Mesenchymal stem cell (in vitro differentiated cells and primary cell): Measurements from ENCODE around the gene PADI3.
A peak's percentile ranks its signal among the peaks of the same experiment; 100 is the strongest.

ENCODE experiments used
- DNase-seq: peaks from one replicate; pipeline ENCODE4 v3.0.0-alpha.2; 2013
- H2AFZ ChIP-seq: one replicate; pipeline ENCODE4 v1.6.1; 2013; ENCODE audit warnings: low read depth, mild to moderate bottlenecking, control low read depth, inconsistent platforms, low read length, moderate library complexity
- H2AK5ac ChIP-seq: 2 replicates; pipeline ENCODE4 v1.6.1; 2013; ENCODE audit warnings: low read length, moderate library complexity, mild to moderate bottlenecking, inconsistent platforms; ENCODE audit not compliant: severe bottlenecking
- H2BK120ac ChIP-seq: one replicate; pipeline ENCODE4 v1.6.1; 2013; ENCODE audit warnings: low read depth, mild to moderate bottlenecking, inconsistent platforms, low read length, moderate library complexity
- H2BK12ac ChIP-seq, 2 experiments: one replicate each; pipeline ENCODE4 v1.6.1; 2013; ENCODE audit warnings: inconsistent platforms in 2 of 2, low read length in 2 of 2, mild to moderate bottlenecking in 2 of 2, moderate library complexity in 2 of 2, control low read depth in 1 of 2
- H2BK15ac ChIP-seq: one replicate; pipeline ENCODE4 v1.6.1; 2013; ENCODE audit warnings: mild to moderate bottlenecking, low read depth, inconsistent platforms; ENCODE audit not compliant: poor library complexity, severe bottlenecking
- H2BK5ac ChIP-seq: 2 replicates; pipeline ENCODE4 v1.6.1; 2013; ENCODE audit warnings: low read depth, mild to moderate bottlenecking, low read length, control low read depth, inconsistent platforms; ENCODE audit not compliant: poor library complexity, severe bottlenecking
- H3K14ac ChIP-seq, 2 experiments: one replicate each; pipeline ENCODE4 v1.6.1; 2013; ENCODE audit warnings: inconsistent platforms in 2 of 2, low read length in 2 of 2, control low read depth in 1 of 2, mild to moderate bottlenecking in 1 of 2, moderate library complexity in 1 of 2
- H3K18ac ChIP-seq, 2 experiments: one replicate each; pipeline ENCODE4 v1.6.1; 2013; ENCODE audit warnings: inconsistent platforms in 2 of 2, low read length in 2 of 2, control low read depth in 1 of 2, low read depth in 1 of 2, mild to moderate bottlenecking in 1 of 2
- H3K23ac ChIP-seq, 2 experiments: one replicate each; pipeline ENCODE4 v1.6.1; 2013; ENCODE audit warnings: inconsistent platforms in 2 of 2, low read length in 2 of 2, mild to moderate bottlenecking in 2 of 2, moderate library complexity in 2 of 2, control low read depth in 1 of 2
- H3K27ac ChIP-seq: 2 replicates; pipeline ENCODE4 v1.5.1; 2013; ENCODE audit warnings: mild to moderate bottlenecking, moderate library complexity, low read length, control low read depth, inconsistent platforms; ENCODE audit not compliant: poor library complexity, severe bottlenecking
- H3K27me3 ChIP-seq, 2 experiments: 2 replicates each; pipeline versions ENCODE4 v1.6.1 to v1.7.0; 2013; ENCODE audit warnings: low read length in 2 of 2, mild to moderate bottlenecking in 2 of 2, moderate library complexity in 2 of 2, control low read depth in 1 of 2, inconsistent platforms in 1 of 2; ENCODE audit not compliant: control insufficient read depth in 1 of 2, insufficient read depth in 1 of 2
- H3K36me3 ChIP-seq, 2 experiments: 2 replicates each; pipeline versions ENCODE4 v1.6.1 to v1.7.0; 2013; ENCODE audit warnings: low read length in 2 of 2, control low read depth in 1 of 2, inconsistent platforms in 1 of 2, low read depth in 1 of 2, mild to moderate bottlenecking in 1 of 2; ENCODE audit not compliant: insufficient read depth in 2 of 2, control insufficient read depth in 1 of 2
- H3K4ac ChIP-seq, 2 experiments: one replicate each; pipeline ENCODE4 v1.6.1; 2013; ENCODE audit warnings: inconsistent platforms in 2 of 2, low read length in 2 of 2, mild to moderate bottlenecking in 2 of 2, moderate library complexity in 2 of 2, control low read depth in 1 of 2, low read depth in 1 of 2
- H3K4me1 ChIP-seq: 2 replicates; pipeline ENCODE4 v1.6.1; 2013; ENCODE audit warnings: low read depth, low read length, control low read depth; ENCODE audit not compliant: control insufficient read depth, insufficient read depth
- H3K4me2 ChIP-seq: 2 replicates; pipeline ENCODE4 v1.6.1; 2013; ENCODE audit warnings: low read length, mild to moderate bottlenecking, inconsistent platforms; ENCODE audit not compliant: poor library complexity, severe bottlenecking
- H3K4me3 ChIP-seq, 2 experiments: 2 replicates each; pipeline versions ENCODE4 v1.5.1 to v1.7.0; 2013; ENCODE audit warnings: low read length in 2 of 2, mild to moderate bottlenecking in 2 of 2, control low read depth in 1 of 2, low read depth in 1 of 2; ENCODE audit not compliant: insufficient read depth in 1 of 2
- H3K79me1 ChIP-seq: replicated peaks from 2 replicates; pipeline ENCODE4 v1.6.1; 2013; ENCODE audit warnings: mild to moderate bottlenecking, control low read depth, low read length, inconsistent platforms; ENCODE audit not compliant: poor library complexity, severe bottlenecking
- H3K9ac ChIP-seq: 2 replicates; pipeline ENCODE4 v1.7.0; 2013; ENCODE audit warnings: mild to moderate bottlenecking, low read length, moderate library complexity
- H3K9me3 ChIP-seq: 2 replicates; pipeline ENCODE4 v1.7.0; 2013; ENCODE audit warnings: mild to moderate bottlenecking, low read length; ENCODE audit not compliant: control insufficient read depth
- H4K8ac ChIP-seq: one replicate; pipeline ENCODE4 v1.6.1; 2013; ENCODE audit warnings: inconsistent platforms, mild to moderate bottlenecking, low read length, moderate library complexity
- H4K91ac ChIP-seq: one replicate; pipeline ENCODE4 v1.6.1; 2013; ENCODE audit warnings: mild to moderate bottlenecking, low read length, inconsistent platforms
- WGBS: methylation state at CpG from one replicate; pipeline ENCODE4 v1.1.7; 2013; ENCODE audit warnings: mixed read lengths; 5-methylcytosine and 5-hydroxymethylcytosine counted together

Gene PADI3

DNA sequence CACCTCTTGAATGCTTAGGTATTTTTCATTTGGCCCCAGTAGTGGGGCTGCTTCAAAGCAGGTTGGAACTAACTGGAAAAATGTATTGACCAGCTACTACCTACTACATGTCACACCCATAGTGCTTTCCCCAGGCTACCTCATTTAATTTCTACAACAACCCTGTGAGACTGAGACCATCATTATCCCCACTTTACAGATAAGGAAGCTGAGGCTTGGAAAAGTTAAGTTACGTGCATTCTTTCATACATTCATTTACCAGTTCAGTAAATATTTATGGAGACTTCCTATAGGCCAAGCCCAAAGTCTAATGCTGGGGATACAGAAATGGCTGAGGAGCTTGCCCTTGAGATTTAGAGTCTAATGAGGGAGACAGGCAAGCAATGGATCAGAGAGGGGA lies 14.5 kb upstream of the PADI3 start:
- DNase-seq: no peak
- Histone ChIP-seq H3K4ac (no peak overlapping the region), H4K8ac (no peak overlapping the region), H4K91ac (peak overlapping the region; percentile 64), H3K14ac (no peak overlapping the region), H2BK5ac (peak overlapping the region; percentile 94), H3K4me2 (no peak overlapping the region), H2AK5ac (peak overlapping the region; percentile 77), H3K4me3 (no peak overlapping the region), H2AFZ (no peak overlapping the region), H2BK15ac (peak overlapping the region; percentile 90), H2BK12ac (peak overlapping the region in 1 of 2 experiments; percentile 21), H2BK120ac (no peak overlapping the region), H3K27ac (peak overlapping the region; percentile 99), H3K36me3 (no peaks in the 10 kb centered on the region), H3K9me3 (no peaks in the 10 kb centered on the region), H3K18ac (no peak overlapping the region), H3K79me1 (no peaks in the 10 kb centered on the region), H3K27me3 (peaks cover 0 to 45% of the 10 kb centered on the region in 2 experiments), H3K9ac (no peak overlapping the region), H3K4me1 (peaks cover 24% of the 10 kb centered on the region), H3K23ac (no peak overlapping the region)
- WGBS: no CpG with 5 or more reads among the region's 1 CpG

GRCh38 chr1:17235135-17235885 lies 13.6 kb upstream of the PADI3 start:
- Histone ChIP-seq H2BK120ac (no peak overlapping the region), H3K27ac (peak overlapping the region; percentile 99), H4K8ac (no peak overlapping the region)

GRCh38 chr1:17236779-17237560 lies 11.9 kb upstream of the PADI3 start:
- no peak overlapping the region for H4K8ac ChIP-seq
- peaks cover 0 to 61% of the 10 kb centered on the region in 2 experiments for H3K27me3 ChIP-seq
- no peak overlapping the region for H3K9ac ChIP-seq
- DNase-seq: peak; percentile 85
- no peak overlapping the region for H3K23ac ChIP-seq
- peak overlapping the region; percentile 21 for H2BK5ac ChIP-seq
- peak overlapping the region; percentile 77 for H2AK5ac ChIP-seq
- no peaks in the 10 kb centered on the region for H3K9me3 ChIP-seq
- H2AFZ ChIP-seq: no peak overlapping the region
- peak overlapping the region; percentile 26 to 52 for H3K4ac ChIP-seq
- no peak overlapping the region for H3K14ac ChIP-seq
- no peak overlapping the region for H2BK120ac ChIP-seq
- H3K36me3 ChIP-seq: peaks cover 0 to 7% of the 10 kb centered on the region in 2 experiments
- WGBS: 19% methylated on average over 18 of the region's 18 CpGs
- H3K27ac ChIP-seq: peak overlapping the region; percentile 21
- peak overlapping the region in 1 of 2 experiments; percentile 40 for H3K18ac ChIP-seq
- peaks cover 28% of the 10 kb centered on the region for H3K4me1 ChIP-seq
- peak overlapping the region; percentile 48 for H4K91ac ChIP-seq
- H2BK12ac ChIP-seq: peak overlapping the region in 1 of 2 experiments; percentile 85
- no peak overlapping the region for H3K4me3 ChIP-seq
- H2BK15ac ChIP-seq: no peak overlapping the region
- no peak overlapping the region for H3K4me2 ChIP-seq
- H3K79me1 ChIP-seq: no peaks in the 10 kb centered on the region

More at GRCh38 chr1:17235135-17235885, 13.6 kb upstream of the PADI3 start:
- H3K9ac ChIP-seq: no peak overlapping the region
- peak overlapping the region; percentile 94 for H2AK5ac ChIP-seq
- H2BK12ac ChIP-seq: peak overlapping the region; percentile 2 to 85
- no peak overlapping the region for H3K14ac ChIP-seq
- H3K4me2 ChIP-seq: no peak overlapping the region
- H3K27me3 ChIP-seq: peaks cover 0 to 47% of the 10 kb centered on the region in 2 experiments
- no peak overlapping the region for H2AFZ ChIP-seq
- no peaks in the 10 kb centered on the region for H3K79me1 ChIP-seq
- H3K9me3 ChIP-seq: no peaks in the 10 kb centered on the region
- no peak overlapping the region for H4K91ac ChIP-seq
- H2BK15ac ChIP-seq: no peak overlapping the region
- no peak overlapping the region for H3K23ac ChIP-seq
- H3K18ac ChIP-seq: peak overlapping the region in 1 of 2 experiments; percentile 54
- H2BK5ac ChIP-seq: no peak overlapping the region
- WGBS: 96% methylated on average over 6 of the region's 9 CpGs
- peaks cover 0 to 3% of the 10 kb centered on the region in 2 experiments for H3K36me3 ChIP-seq
- DNase-seq: no peak
- H3K4me3 ChIP-seq: no peak overlapping the region
- no peak overlapping the region for H3K4ac ChIP-seq
- H3K4me1 ChIP-seq: peaks cover 25% of the 10 kb centered on the region

GRCh38 chr1:17237561-17237903 lies 11.4 kb upstream of the PADI3 start:
- Histone ChIP-seq H2AK5ac (peak overlapping the region; percentile 84), H2AFZ (no peak overlapping the region), H3K4me3 (no peak overlapping the region), H3K9ac (no peak overlapping the region), H4K8ac (no peak overlapping the region), H2BK15ac (no peak overlapping the region), H3K4me2 (no peak overlapping the region), H3K27ac (peak overlapping the region; percentile 21), H3K23ac (no peak overlapping the region), H3K14ac (no peak overlapping the region), H2BK5ac (no peak overlapping the region), H3K9me3 (no peaks in the 10 kb centered on the region), H3K4ac (no peak overlapping the region), H2BK12ac (peak overlapping the region in 1 of 2 experiments; percentile 85), H3K79me1 (no peaks in the 10 kb centered on the region), H3K18ac (peak overlapping the region in 1 of 2 experiments; percentile 40), H4K91ac (no peak overlapping the region), H3K4me1 (peaks cover 27% of the 10 kb centered on the region), H2BK120ac (no peak overlapping the region), H3K27me3 (peaks cover 0 to 67% of the 10 kb centered on the region in 2 experiments), H3K36me3 (peaks cover 0 to 7% of the 10 kb centered on the region in 2 experiments)
- no peak for DNase-seq
- 81% methylated on average over 3 of the region's 4 CpGs for WGBS
